ENCODE data around the gene TIMP2.
"Not testable (repeated sequence)": the region's sequence is repeated elsewhere in the genome, so short reads cannot be mapped to it uniquely, and the experiment has no call there.

The TIMP2 gene

GRCh38 chr17:78925234-78925633 is at the start of gene TIMP2:
Gene TIMP2 (minus strand): TSS chr17:78925387. CDS start chr17:78925088, 299 bp downstream.
- peak; percentile 50 for DNase-seq

GRCh38 chr17:78973792-78974520 is 48.8 kb upstream of the TIMP2 start:
- no peak for DNase-seq

- no peak for DNase-seq
These were observed 48.0 kb upstream of the TIMP2 start for GRCh38 chr17:78973196-78973595.

GRCh38 chr17:78972507-78973105 is 47.4 kb upstream of the TIMP2 start:
- no peak for DNase-seq

- DNase-seq: no peak
These were observed 46.7 kb upstream of the TIMP2 start for GRCh38 chr17:78971756-78972506.

- DNase-seq: peak; percentile 32
These were observed 45.9 kb upstream of the TIMP2 start for GRCh38 chr17:78970834-78971755.

GRCh38 chr17:78969865-78970264 is 44.7 kb upstream of the TIMP2 start:
- no peak for DNase-seq

- DNase-seq: no peak
These were observed 42.7 kb upstream of the TIMP2 start for GRCh38 chr17:78967782-78968362.

GRCh38 chr17:78966910-78967600 is 41.9 kb upstream of the TIMP2 start:
- DNase-seq: no peak

GRCh38 chr17:78966123-78966813 is 41.1 kb upstream of the TIMP2 start:
- no peak for DNase-seq

- DNase-seq: no peak
These were observed 40.3 kb upstream of the TIMP2 start for GRCh38 chr17:78965491-78965924.

- DNase-seq: no peak
These were observed 38.2 kb upstream of the TIMP2 start for GRCh38 chr17:78963378-78963777.

- not testable (repeated sequence) for DNase-seq
These were observed 37.8 kb upstream of the TIMP2 start for GRCh38 chr17:78962984-78963348.

GRCh38 chr17:78962345-78962983 is 37.3 kb upstream of the TIMP2 start:
- DNase-seq: no peak

GRCh38 chr17:78961571-78961970 is 36.4 kb upstream of the TIMP2 start:
- no peak for DNase-seq

GRCh38 chr17:78960928-78961327 is 35.7 kb upstream of the TIMP2 start:
- DNase-seq: no peak

- DNase-seq: no peak
These were observed 34.6 kb upstream of the TIMP2 start for GRCh38 chr17:78959803-78960202.

- DNase-seq: no peak
These were observed 33.5 kb upstream of the TIMP2 start for GRCh38 chr17:78958641-78959127.

- DNase-seq: no peak
These were observed 31.9 kb upstream of the TIMP2 start for GRCh38 chr17:78957128-78957527.

- DNase-seq: no peak
These were observed 31.1 kb upstream of the TIMP2 start for GRCh38 chr17:78956254-78956653.
